Duodenal mucosa (tissue), 2 donors: ENCODE measurements around the gene ERI3.

Experiments
- H3K27ac ChIP-seq: one replicate; pipeline ENCODE4 v1.7.0; 2013; ENCODE audit warnings: low read depth, low read length
- H3K27me3 ChIP-seq, 2 donors: one replicate each; pipeline ENCODE4 v1.7.0; 2013; ENCODE audit warnings: low read length in 2 of 2, control low read depth in 1 of 2; ENCODE audit not compliant: insufficient read depth in 2 of 2, control insufficient read depth in 1 of 2
- H3K36me3 ChIP-seq, 2 donors: one replicate each; pipeline ENCODE4 v1.7.0; 2013; ENCODE audit warnings: low read length in 2 of 2, control low read depth in 1 of 2; ENCODE audit not compliant: insufficient read depth in 2 of 2, control insufficient read depth in 1 of 2
- H3K4me1 ChIP-seq, 2 donors: one replicate each; pipeline ENCODE4 v1.7.0; 2013; ENCODE audit warnings: low read length in 2 of 2, control low read depth in 1 of 2; ENCODE audit not compliant: insufficient read depth in 2 of 2, control insufficient read depth in 1 of 2
- H3K4me3 ChIP-seq, 2 donors: one replicate each; pipeline ENCODE4 v1.7.0; 2013; ENCODE audit warnings: low read length in 2 of 2, low read depth in 1 of 2
- H3K9ac ChIP-seq, 2 donors: one replicate each; pipeline ENCODE4 v1.7.0; 2013; ENCODE audit warnings: low read length in 2 of 2, low read depth in 1 of 2
- H3K9me3 ChIP-seq, 2 donors: one replicate each; pipeline ENCODE4 v1.7.0; 2013; ENCODE audit warnings: low read length in 2 of 2, control low read depth in 1 of 2; ENCODE audit not compliant: control insufficient read depth in 1 of 2

ERI3 gene

GRCh38 chr1:44264451-44264771 is 90.6 kb downstream of the ERI3 start:
- Histone ChIP-seq H3K27ac (no peak overlapping the region), H3K4me1 (peaks cover 66 to 83% of the 10 kb centered on the region in 2 donors)

DNA sequence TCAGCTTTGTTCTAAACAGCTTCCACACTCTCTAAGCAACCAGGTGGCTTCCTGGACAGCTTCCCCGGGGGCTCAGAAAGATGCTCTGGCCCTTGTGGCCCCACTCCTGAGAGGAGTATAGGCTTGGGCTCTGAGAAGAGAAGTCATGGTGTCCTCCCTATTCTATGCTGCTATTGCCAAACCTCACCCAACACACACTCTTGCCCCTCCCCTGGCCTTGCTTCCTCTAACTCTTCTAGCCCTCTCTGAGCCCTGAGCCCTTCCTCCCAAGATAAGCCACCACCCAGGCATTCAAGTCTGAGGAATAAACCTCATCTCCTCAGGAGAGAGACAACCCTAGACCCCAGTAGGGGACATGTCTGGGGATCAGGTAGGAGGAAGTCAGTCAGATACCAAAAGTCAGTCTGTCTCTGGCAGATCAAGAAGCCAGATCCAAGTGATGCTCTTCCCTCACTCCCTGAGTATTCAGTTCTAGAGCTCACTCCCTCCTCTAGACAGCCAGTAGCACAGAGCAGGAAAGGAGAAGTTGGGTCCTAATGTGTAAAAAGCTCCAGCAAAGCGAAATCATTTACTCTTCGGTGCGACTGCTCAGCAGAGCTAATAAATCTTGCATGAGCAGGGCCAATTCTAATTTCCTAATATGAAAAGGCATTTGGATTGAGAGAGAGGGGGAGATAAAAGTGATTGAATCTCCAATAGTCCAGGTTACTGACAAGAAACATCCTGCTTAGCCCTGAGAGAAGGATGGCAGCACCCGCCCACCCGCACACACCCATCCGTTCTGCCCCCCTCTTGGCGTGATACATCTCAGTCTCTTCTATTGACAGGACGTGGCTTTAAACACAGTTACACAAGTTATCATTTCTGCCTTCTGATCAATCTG is 91.2 kb downstream of the ERI3 start:
- Histone ChIP-seq H3K4me3 (no peak overlapping the region), H3K27me3 (no peaks in the 10 kb centered on the region), H3K9ac (no peak overlapping the region), H3K27ac (no peak overlapping the region), H3K4me1 (peaks cover 63 to 77% of the 10 kb centered on the region in 2 donors), H3K9me3 (no peaks in the 10 kb centered on the region), H3K36me3 (no peaks in the 10 kb centered on the region)

More at GRCh38 chr1:44264451-44264771, 90.6 kb downstream of the ERI3 start:
- Histone ChIP-seq H3K9me3 (no peaks in the 10 kb centered on the region), H3K36me3 (no peaks in the 10 kb centered on the region), H3K27me3 (no peaks in the 10 kb centered on the region), H3K9ac (no peak overlapping the region), H3K4me3 (no peak overlapping the region)

DNA sequence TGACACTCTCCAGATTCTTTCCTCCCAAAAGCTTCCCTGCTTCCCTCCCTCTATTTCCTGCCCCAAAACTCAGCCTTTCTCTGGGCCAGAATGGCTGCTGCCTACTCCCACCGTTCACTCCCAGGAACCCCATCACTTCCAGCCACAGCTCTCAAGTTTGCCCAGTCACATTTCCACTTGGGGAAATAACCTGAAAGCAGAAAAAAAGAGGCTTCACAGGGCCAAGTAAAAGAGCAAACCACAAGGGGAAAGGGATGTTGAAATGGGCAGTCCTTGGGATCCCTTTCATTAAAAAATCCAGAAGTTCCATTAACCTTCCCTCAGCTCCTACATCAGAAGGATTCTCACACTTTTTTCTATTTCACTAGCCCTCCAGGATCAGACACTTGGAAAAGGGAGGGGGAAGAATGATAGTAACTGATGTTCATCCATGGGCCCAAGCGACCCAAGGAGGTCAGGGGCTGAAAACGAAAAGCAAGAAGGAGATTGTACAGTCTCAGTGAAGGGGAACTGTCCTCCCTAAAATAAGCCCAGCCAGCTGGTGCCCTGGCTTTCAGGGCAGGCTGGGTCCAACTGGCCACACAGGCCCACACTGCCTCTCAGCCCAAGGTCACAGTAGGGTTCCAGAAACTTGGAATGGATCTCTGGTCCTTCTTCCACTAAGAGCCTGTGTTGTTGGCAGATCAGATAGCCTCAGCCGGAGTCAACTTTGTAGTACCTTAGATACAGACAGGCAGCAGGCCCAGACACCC is 92.1 kb downstream of the ERI3 start:
- Histone ChIP-seq H3K9me3 (no peaks in the 10 kb centered on the region), H3K9ac (no peak overlapping the region), H3K36me3 (no peaks in the 10 kb centered on the region), H3K27ac (no peak overlapping the region), H3K27me3 (no peaks in the 10 kb centered on the region), H3K4me3 (no peak overlapping the region), H3K4me1 (peaks cover 55 to 69% of the 10 kb centered on the region in 2 donors)

DNA sequence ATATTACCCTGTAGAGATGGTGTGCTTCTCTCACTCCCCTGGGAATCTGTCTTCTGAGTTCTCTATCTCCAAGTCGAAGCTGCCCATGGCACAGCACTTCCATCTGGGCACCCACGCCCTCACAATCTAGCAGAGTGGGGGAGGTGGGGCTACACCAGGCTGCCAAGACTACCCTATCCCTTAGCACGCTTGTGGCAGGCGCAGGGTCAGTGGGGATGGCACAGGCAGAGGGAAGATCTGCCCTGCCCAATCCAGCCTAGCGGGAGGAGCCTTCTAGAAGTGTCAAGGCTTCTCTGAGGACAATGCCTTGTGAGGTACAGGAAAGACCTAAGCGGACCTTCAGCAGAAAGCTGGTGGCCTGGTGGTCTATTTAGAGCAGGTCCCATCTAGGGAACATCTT is 92.6 kb downstream of the ERI3 start:
- Histone ChIP-seq H3K4me1 (peaks cover 49 to 64% of the 10 kb centered on the region in 2 donors), H3K36me3 (no peaks in the 10 kb centered on the region), H3K9me3 (no peaks in the 10 kb centered on the region), H3K9ac (no peak overlapping the region), H3K4me3 (no peak overlapping the region), H3K27me3 (no peaks in the 10 kb centered on the region), H3K27ac (no peak overlapping the region)

DNA sequence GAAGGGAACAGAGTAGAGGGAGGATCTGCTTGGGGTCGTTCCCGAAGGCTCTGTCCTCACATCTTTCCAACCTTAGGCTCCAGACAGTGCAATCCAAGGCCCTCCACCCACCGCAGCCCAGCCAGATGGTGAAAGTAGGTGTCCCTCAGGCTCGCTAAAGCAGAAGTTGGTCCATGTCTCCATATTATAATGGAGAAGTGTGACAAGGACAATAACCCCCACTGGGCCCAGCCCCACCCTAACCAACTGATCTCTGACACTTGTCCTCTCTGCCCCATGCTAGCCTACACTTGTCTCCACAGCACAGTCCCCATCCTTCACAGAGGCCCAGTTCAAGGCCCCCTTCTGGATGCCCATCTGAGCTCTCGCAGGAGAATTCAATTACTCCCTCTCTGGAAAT is 93.1 kb downstream of the ERI3 start:
- no peaks in the 10 kb centered on the region for H3K9me3 ChIP-seq
- H3K27me3 ChIP-seq = no peaks in the 10 kb centered on the region
- no peak overlapping the region for H3K27ac ChIP-seq
- no peaks in the 10 kb centered on the region for H3K36me3 ChIP-seq
- H3K9ac ChIP-seq = no peak overlapping the region
- H3K4me3 ChIP-seq = no peak overlapping the region
- peaks cover 47 to 61% of the 10 kb centered on the region in 2 donors for H3K4me1 ChIP-seq

DNA sequence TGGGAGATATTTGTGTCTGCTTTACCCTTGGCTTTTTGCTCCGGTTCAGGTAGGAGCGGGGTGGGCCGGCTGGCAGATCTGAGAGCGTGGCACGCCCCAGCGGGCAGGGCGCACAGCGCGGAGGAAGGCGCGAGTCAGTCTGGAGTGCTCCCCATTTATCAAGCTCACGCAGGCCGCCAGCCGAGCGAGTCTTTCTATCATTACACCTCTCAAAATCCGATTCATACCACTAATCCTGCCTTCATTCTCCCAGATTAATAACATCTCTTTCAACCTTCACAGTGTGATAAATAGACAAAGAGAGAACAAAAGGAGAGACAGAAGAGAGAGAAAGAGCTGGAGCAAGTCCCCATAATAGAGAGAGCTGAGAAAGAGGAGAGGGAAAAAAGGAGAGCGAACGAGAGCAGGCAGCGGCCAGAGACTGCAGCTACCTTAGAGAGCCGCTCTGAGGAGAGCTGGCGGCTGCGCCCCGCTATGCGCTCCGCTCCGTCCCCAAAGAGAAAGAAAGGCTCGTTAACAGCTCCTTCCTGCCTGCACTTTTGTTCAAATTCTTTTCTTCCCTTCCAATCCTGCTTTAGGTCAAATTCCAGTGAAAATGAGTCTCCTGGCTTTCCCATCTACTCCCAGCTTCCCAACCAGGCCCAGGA is 93.8 kb downstream of the ERI3 start:
- H3K4me1 ChIP-seq = peaks cover 40 to 54% of the 10 kb centered on the region in 2 donors
- H3K36me3 ChIP-seq = peaks cover 0 to 6% of the 10 kb centered on the region in 2 donors
- H3K9ac ChIP-seq = no peak overlapping the region
- no peaks in the 10 kb centered on the region for H3K9me3 ChIP-seq
- H3K27ac ChIP-seq = no peak overlapping the region
- H3K4me3 ChIP-seq = no peak overlapping the region
- H3K27me3 ChIP-seq = no peaks in the 10 kb centered on the region

DNA sequence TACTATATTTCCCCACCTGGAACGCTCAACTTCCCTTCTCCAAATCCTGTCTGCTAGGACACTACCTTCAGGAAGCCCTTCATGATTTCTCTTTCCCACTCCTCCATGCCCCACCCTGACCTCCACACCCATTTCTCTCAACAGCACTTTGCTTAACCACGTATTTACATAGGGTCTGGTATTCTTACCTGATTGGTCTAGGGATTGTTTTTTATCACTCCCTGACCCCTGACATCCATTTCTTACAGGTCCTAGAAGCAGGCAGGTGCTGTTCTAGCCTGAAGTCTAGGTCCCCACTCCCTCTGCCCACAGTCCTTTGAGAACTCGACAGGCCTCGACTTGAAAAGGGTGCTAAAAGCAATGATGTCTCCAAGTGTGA is 94.3 kb downstream of the ERI3 start:
- H3K27me3 ChIP-seq = no peaks in the 10 kb centered on the region
- H3K4me1 ChIP-seq = peaks cover 35 to 49% of the 10 kb centered on the region in 2 donors
- H3K9me3 ChIP-seq = no peaks in the 10 kb centered on the region
- H3K36me3 ChIP-seq = peaks cover 0 to 7% of the 10 kb centered on the region in 2 donors
- H3K27ac ChIP-seq = no peak overlapping the region
- H3K4me3 ChIP-seq = no peak overlapping the region
- no peak overlapping the region for H3K9ac ChIP-seq

- no peaks in the 10 kb centered on the region for H3K27me3 ChIP-seq
Observed at GRCh38 chr1:44259090-44259489, 96.0 kb downstream of the ERI3 start.

GRCh38 chr1:44256762-44257554 is 98.1 kb downstream of the ERI3 start:
- Histone ChIP-seq H3K9ac (no peak overlapping the region), H3K27me3 (no peaks in the 10 kb centered on the region), H3K36me3 (peaks cover 0 to 7% of the 10 kb centered on the region in 2 donors), H3K4me3 (no peak overlapping the region), H3K9me3 (no peaks in the 10 kb centered on the region), H3K27ac (no peak overlapping the region), H3K4me1 (peaks cover 14 to 17% of the 10 kb centered on the region in 2 donors)

More at GRCh38 chr1:44259090-44259489, 96.0 kb downstream of the ERI3 start:
- Histone ChIP-seq H3K9me3 (no peaks in the 10 kb centered on the region), H3K4me3 (no peak overlapping the region), H3K36me3 (peaks cover 0 to 7% of the 10 kb centered on the region in 2 donors), H3K9ac (no peak overlapping the region), H3K27ac (no peak overlapping the region), H3K4me1 (peaks cover 28 to 35% of the 10 kb centered on the region in 2 donors)
